NOMO-1 (cell line): ENCODE measurements around the gene C10orf67.
"Not testable (repeated sequence)": the region's sequence is repeated elsewhere in the genome, so short reads cannot be mapped to it uniquely, and the experiment has no call there.

Source experiments
- DNase-seq, 2 experiments: peaks; one replicate each; lab custom pipeline; 2025; ENCODE audit not compliant: unreplicated experiment in 2 of 2; lab: John Stamatoyannopoulos, UW

C10orf67 gene

GRCh38 chr10:23281044-23281433 is 63.6 kb downstream of the C10orf67 start:
- no peak for DNase-seq

GRCh38 chr10:23280419-23281043 is 64.1 kb downstream of the C10orf67 start:
- no peak for DNase-seq

- no peak for DNase-seq
Measured at GRCh38 chr10:23275355-23275754, 69.2 kb downstream of the C10orf67 start.

GRCh38 chr10:23274179-23274578 is 70.4 kb downstream of the C10orf67 start:
- not testable (repeated sequence) for DNase-seq

GRCh38 chr10:23270531-23270930 is 74.1 kb downstream of the C10orf67 start:
- no peak for DNase-seq

- DNase-seq, result no peak
Measured at GRCh38 chr10:23263441-23264164, 81.0 kb downstream of the C10orf67 start.

GRCh38 chr10:23262928-23263327 is 81.7 kb downstream of the C10orf67 start:
- no peak for DNase-seq

- DNase-seq, result no peak
Measured at GRCh38 chr10:23258516-23258915, 86.1 kb downstream of the C10orf67 start.

- no peak for DNase-seq
Measured at GRCh38 chr10:23253780-23254179, 90.8 kb downstream of the C10orf67 start.

GRCh38 chr10:23252859-23253258 is 91.7 kb downstream of the C10orf67 start:
- DNase-seq, result not testable (repeated sequence)

GRCh38 chr10:23241779-23242178 is 102.8 kb downstream of the C10orf67 start:
- not testable (repeated sequence) for DNase-seq

GRCh38 chr10:23238015-23238414 is 106.6 kb downstream of the C10orf67 start:
- no peak for DNase-seq

GRCh38 chr10:23230582-23230981 is 114.0 kb downstream of the C10orf67 start:
- DNase-seq, result no peak

GRCh38 chr10:23217471-23217870 is 127.1 kb downstream of the C10orf67 start:
- DNase-seq, result no peak

GRCh38 chr10:23205972-23206642 is 138.5 kb downstream of the C10orf67 start:
- no peak for DNase-seq

GRCh38 chr10:23204773-23205172 is 139.8 kb downstream of the C10orf67 start:
- no peak for DNase-seq

- DNase-seq, result no peak
Measured at GRCh38 chr10:23203369-23204325, 140.9 kb downstream of the C10orf67 start.

- no peak for DNase-seq
Measured at GRCh38 chr10:23202779-23203178, 141.8 kb downstream of the C10orf67 start.

GRCh38 chr10:23201837-23202236 is 142.8 kb downstream of the C10orf67 start:
- no peak for DNase-seq

GRCh38 chr10:23200997-23201652 is 143.5 kb downstream of the C10orf67 start:
- no peak for DNase-seq
